Measurements from ENCODE around the gene DOCK7. TPM values are rescaled to one million over a fixed set of nuclear protein-coding genes. Genes with fewer than 3 reads are reported as not detected.

The DOCK7 gene
- total and polyA plus RNA-seq, 2 of the 8 experiments (the other 6 are each of a cell fraction or from before 2014, with no cell fraction given): 10.2 to 33.7 TPM

- TF ChIP-seq CHD7 (IDR thresholded peaks at IDR 0.05; ENCODE audit: insufficient replicate concordance, low read length): no peak
- no peak for TF ChIP-seq SP4 (IDR thresholded peaks at IDR 0.05; ENCODE audit: low read length)
- no peak for TF ChIP-seq BCL11A (IDR thresholded peaks at IDR 0.05; ENCODE audit: low read depth in 2 of 2, low read length in 2 of 2)
These were observed 248.4 kb downstream of the DOCK7 start (continued) for GRCh38 chr1:62439652-62440371.

Measured in H1 (cell line).